NCI-H1092 (cell line): Measurements from ENCODE around the gene STK36.

ENCODE experiments used
- DNase-seq: peaks from one replicate; lab custom pipeline; 2025; lab: John Stamatoyannopoulos, UW

The STK36 gene

GRCh38 chr2:218671654-218672566, at the start of gene STK36, which contains the start of gene RNF25:
STK36 (plus strand) TSS chr2:218672086; CDS start chr2:218672830, 744 bp downstream.
RNF25 (minus strand) TSS chr2:218672002; CDS start chr2:218671970, 32 bp downstream.
- peak; percentile 71 for DNase-seq

- no peak for DNase-seq
Measured at GRCh38 chr2:218622606-218623365, 49.1 kb upstream of the STK36 start.

- no peak for DNase-seq
Measured at GRCh38 chr2:218623366-218623705, 48.5 kb upstream of the STK36 start.

- DNase-seq = no peak
Measured at GRCh38 chr2:218626369-218626768, 45.5 kb upstream of the STK36 start.

GRCh38 chr2:218627939-218628338, 43.9 kb upstream of the STK36 start:
- DNase-seq = no peak

- DNase-seq = no peak
Measured at GRCh38 chr2:218631837-218632236, 40.0 kb upstream of the STK36 start.

GRCh38 chr2:218635719-218636118, 36.2 kb upstream of the STK36 start:
- no peak for DNase-seq

GRCh38 chr2:218638372-218638771, 33.5 kb upstream of the STK36 start:
- no peak for DNase-seq

GRCh38 chr2:218642121-218642656, 29.7 kb upstream of the STK36 start:
- DNase-seq = no peak

GRCh38 chr2:218642786-218643185, 29.1 kb upstream of the STK36 start:
- no peak for DNase-seq

- no peak for DNase-seq
Measured at GRCh38 chr2:218643751-218644310, 28.1 kb upstream of the STK36 start.

- no peak for DNase-seq
Measured at GRCh38 chr2:218644721-218645120, 27.2 kb upstream of the STK36 start.

GRCh38 chr2:218645126-218645525, 26.8 kb upstream of the STK36 start:
- DNase-seq = no peak

- DNase-seq = no peak
Measured at GRCh38 chr2:218648088-218648786, 23.6 kb upstream of the STK36 start.

- DNase-seq = no peak
Measured at GRCh38 chr2:218648787-218649100, 23.1 kb upstream of the STK36 start.

- no peak for DNase-seq
Measured at GRCh38 chr2:218655751-218656150, 16.1 kb upstream of the STK36 start.

- no peak for DNase-seq
Measured at GRCh38 chr2:218658671-218659257, 13.1 kb upstream of the STK36 start.

GRCh38 chr2:218659258-218659987, 12.5 kb upstream of the STK36 start, which contains the start of the genes BCS1L and ZNF142:
BCS1L (plus strand) TSS chr2:218659683; CDS start chr2:218660988, 1,305 bp downstream.
ZNF142 (minus strand) TSS chr2:218659623; CDS start chr2:218656429, 3,194 bp downstream.
- peak; percentile 82 for DNase-seq

- DNase-seq = no peak
Measured at GRCh38 chr2:218659988-218660358, 11.9 kb upstream of the STK36 start.

- no peak for DNase-seq
Measured at GRCh38 chr2:218662377-218662776, 9.5 kb upstream of the STK36 start.

- DNase-seq = no peak
Measured at GRCh38 chr2:218662827-218663226, 9.1 kb upstream of the STK36 start.
